NCI-H2171 treated with DMSO at 0.1 percent for 48 hours (cell line): ENCODE measurements around the gene ZNF274.
"Not testable (repeated sequence)": the region's sequence is repeated elsewhere in the genome, so short reads cannot be mapped to it uniquely, and the experiment has no call there.

Experiments
- DNase-seq: peaks from one replicate; lab custom pipeline; 2025; lab: John Stamatoyannopoulos, UW

Gene ZNF274

GRCh38 chr19:58212336-58213074 is 29.6 kb downstream of the ZNF274 start:
- no peak for DNase-seq

- DNase-seq = no peak
These were observed 30.2 kb downstream of the ZNF274 start for GRCh38 chr19:58213075-58213369.

- no peak for DNase-seq
These were observed 34.2 kb downstream of the ZNF274 start for GRCh38 chr19:58217069-58217481.

GRCh38 chr19:58217607-58218391 is 34.9 kb downstream of the ZNF274 start:
- DNase-seq = no peak

- DNase-seq = peak; percentile 13
These were observed 36.0 kb downstream of the ZNF274 start for GRCh38 chr19:58218899-58219298.

- no peak for DNase-seq
These were observed 45.2 kb downstream of the ZNF274 start for GRCh38 chr19:58227964-58228584.

GRCh38 chr19:58228585-58229254 is 45.9 kb downstream of the ZNF274 start, which contains the start of gene ZNF544:
TSS of gene ZNF544 (plus strand) at chr19:58228914. CDS start at chr19:58244024, 15,110 bp downstream.
- peak; percentile 77 for DNase-seq

- no peak for DNase-seq
These were observed 46.4 kb downstream of the ZNF274 start for GRCh38 chr19:58229255-58229639.

GRCh38 chr19:58237324-58237723 is 54.5 kb downstream of the ZNF274 start:
- DNase-seq = no peak

GRCh38 chr19:58243351-58243750 is 60.5 kb downstream of the ZNF274 start:
- no peak for DNase-seq

GRCh38 chr19:58248886-58249285 is 66.0 kb downstream of the ZNF274 start:
- no peak for DNase-seq

- peak; percentile 22 for DNase-seq
These were observed 69.3 kb downstream of the ZNF274 start for GRCh38 chr19:58252102-58252685.

GRCh38 chr19:58258259-58258658 is 75.4 kb downstream of the ZNF274 start:
- DNase-seq = not testable (repeated sequence)

GRCh38 chr19:58261600-58261967 is 78.7 kb downstream of the ZNF274 start:
- no peak for DNase-seq

GRCh38 chr19:58261968-58262921 is 79.4 kb downstream of the ZNF274 start:
- peak; percentile 5 for DNase-seq

GRCh38 chr19:58262922-58263296 is 80.0 kb downstream of the ZNF274 start:
- no peak for DNase-seq
